GM19324 (cell line): ENCODE results near the gene RAPGEF4.

Source experiments
- ATAC-seq: cut with Tn5 transposase; IDR thresholded peaks from one replicate; pipeline ENCODE4 v1.9.1; 2021; ENCODE audit warnings: mild to moderate bottlenecking, moderate library complexity; ENCODE audit not compliant: unreplicated experiment, low FRiP score

Gene RAPGEF4

DNA sequence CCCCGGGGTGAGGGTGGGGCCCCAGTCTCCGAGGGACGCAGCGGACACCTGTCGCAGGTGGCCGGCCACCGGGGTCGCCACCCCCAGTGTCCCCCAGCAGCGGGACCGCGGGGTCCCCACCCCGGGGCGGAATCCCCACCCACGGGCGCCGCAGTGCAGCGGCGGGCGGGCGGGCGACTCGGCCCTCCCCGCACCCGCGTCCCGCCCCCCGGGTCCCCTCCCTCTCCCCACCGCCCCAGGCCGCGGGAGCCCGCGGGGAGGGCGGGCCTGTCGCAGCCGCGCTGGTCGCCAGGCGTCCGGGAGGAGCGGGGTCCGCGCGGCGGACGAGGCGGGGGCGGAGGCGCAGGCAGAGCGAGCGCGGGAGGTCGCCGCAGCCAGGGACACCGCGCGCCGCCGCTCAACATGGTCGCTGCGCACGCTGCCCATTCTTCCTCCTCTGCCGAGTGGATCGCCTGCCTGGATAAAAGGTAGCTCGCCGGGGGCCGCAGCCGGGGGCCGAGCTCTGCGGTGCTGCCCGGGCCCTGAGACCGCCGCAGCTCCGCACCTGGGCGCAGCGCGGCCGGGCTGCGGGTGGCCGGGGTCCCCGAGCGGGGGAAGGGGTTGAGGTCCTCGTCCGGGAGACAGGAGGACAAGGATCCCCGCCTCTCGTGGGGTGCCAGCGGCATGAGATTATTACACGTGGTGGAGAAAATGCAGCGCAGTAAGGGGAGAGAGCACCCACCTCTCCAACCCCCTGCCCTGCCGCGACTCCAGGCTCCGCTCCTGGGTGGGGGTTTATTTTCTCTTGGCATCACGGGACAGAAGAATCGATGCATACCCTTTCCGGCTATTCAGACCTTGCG is at the start of gene RAPGEF4:
Gene RAPGEF4 (plus strand): TSS at position 264 of the 842 bp plus-strand sequence. CDS start 139 bp downstream, at position 403.
- no peak for ATAC-seq

DNA sequence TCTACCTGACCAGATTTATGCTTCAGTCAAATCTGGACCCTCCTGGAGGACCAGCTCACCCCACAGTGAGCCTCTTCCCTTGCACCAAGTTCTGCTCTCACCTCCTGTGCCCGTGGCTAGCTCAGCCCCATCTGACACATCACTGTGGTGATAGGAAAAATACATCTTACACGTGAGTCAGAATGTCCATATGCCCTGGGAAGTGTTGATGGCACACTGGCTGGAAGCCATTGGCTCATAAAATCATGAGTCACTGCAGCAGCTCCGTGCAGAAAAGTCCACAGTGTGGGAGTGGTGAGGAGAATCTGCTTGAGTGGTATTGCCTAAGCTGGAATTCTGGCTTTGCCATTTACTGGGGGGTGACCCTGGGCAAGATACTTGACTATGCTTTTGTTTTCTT is 42.6 kb upstream of the RAPGEF4 start:
- no peak for ATAC-seq

DNA sequence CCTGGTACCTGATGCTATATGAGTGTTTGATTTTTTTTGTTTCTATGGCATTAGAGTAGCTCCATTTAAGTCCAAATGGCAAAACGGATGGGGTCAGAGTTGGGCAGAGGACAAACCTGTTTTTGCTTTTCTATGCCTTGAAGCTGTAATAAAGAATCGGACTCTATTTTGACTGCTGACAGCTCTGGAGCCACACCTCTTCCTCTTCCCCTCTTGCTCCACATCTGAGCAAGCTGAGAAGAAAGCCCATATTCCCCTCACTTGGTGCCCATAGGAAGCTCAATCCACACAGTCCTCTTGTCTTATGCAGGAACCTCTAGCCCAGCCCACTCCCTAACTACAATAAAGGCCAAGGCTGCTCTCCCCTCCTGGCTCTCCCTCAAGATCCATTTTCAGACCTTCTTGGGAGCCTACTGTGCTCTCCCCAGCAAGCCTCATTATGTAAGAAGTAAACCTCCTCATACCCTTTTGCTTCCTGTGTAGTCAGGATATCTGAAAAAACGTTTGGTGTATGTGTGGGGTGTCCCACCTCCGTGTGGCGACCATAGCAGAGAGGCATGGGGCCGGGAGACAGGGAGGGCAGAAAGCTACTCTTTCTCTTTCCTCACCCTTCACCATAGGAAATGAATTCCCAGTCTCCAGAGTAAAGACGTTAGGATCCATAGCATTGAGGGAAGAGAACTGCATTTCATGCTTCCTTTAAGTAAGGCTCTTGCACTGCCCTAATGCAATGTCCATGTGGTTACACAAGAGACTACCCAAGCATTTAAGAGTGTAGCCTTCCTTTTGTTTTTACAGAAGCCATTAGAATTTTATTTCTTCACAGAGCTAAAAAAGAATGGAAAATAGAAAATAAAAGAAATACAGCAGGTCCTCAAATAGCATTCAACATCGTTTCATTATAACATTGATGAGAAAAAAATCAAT is 41.9 kb upstream of the RAPGEF4 start:
- ATAC-seq: no peak

DNA sequence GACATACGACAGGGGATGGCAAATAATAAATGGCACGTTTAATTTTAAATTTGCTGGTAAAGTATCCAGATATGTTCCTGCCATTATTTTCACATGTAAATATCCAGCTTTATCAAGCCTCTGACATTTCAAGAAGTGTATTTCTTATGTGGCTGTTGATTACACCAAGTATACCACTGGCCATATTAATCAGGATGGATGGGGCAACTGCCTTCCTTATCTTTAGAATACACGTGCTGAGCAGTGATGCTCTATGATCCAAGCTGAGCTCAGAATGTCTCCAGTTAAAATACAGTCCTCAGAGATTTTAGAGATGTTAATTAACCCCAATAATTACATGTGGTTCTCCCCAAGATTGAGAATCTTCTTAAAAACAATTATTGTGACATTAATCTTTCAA is 38.3 kb upstream of the RAPGEF4 start:
- ATAC-seq: no peak

- ATAC-seq: no peak
Observed at GRCh38 chr2:172698041-172698863, 37.4 kb upstream of the RAPGEF4 start.

GRCh38 chr2:172701250-172701649 is 34.4 kb upstream of the RAPGEF4 start:
- ATAC-seq: no peak

- no peak for ATAC-seq
Observed at GRCh38 chr2:172702451-172702850, 33.2 kb upstream of the RAPGEF4 start.

DNA sequence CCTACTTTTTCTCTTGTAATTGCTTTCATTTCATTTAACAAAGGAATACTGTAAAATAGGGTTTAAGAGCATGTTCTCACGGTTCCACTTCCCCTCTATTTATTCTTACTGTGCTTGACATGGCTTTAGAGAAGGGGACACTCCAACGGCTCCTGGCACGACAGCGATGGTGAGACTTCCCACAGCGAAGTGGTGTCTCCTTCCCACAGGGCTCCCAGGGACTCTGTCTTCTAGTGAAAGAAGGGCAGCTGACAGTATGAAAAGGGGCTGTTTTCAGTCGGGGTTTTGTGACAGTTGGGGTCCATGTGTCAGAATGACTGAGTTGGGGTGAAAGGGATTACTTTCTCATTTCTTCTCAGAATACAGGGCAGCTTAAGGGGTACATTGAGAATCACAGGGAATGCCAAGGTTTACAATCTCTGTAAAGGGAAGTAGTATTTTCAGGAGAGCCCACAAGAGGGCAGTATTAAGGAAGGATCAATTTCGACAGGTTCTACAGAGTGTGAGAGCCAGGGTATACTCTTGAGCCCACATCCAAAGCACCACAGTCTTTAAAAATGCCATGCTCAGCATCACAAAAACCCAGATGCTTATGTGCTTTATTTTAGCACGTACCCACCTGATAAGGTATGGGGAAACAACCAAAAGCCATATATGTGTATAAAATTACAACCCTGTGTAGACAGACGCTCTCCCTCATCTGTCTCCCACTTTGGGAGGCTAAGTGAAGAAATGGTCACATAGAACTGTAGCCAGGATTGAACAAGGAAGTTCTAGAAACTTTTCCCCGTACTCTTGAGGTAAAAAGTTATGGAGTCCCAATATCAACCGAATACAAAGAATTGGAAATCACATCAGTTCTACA is 31.3 kb upstream of the RAPGEF4 start:
- ATAC-seq: no peak

DNA sequence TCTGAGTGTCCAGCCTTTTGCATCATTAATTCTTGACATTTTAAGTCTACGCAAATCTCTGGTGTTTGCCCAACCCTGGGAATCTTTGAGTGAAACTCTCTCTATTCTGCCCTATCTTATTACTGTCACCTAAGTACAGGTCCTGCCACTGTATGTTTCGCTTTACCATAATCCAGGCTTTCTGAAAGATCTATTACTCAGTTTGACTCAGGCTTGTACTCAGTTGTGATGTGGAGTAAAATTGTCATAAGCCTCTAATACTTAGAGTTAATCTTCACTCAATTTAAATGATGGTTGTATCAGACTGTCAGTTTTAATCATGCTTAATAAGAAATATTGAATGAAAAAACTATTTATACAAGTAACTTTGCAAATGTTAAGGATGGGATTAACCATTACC is 30.3 kb upstream of the RAPGEF4 start:
- no peak for ATAC-seq

- no peak for ATAC-seq
Observed at GRCh38 chr2:172708247-172708646, 27.4 kb upstream of the RAPGEF4 start.

DNA sequence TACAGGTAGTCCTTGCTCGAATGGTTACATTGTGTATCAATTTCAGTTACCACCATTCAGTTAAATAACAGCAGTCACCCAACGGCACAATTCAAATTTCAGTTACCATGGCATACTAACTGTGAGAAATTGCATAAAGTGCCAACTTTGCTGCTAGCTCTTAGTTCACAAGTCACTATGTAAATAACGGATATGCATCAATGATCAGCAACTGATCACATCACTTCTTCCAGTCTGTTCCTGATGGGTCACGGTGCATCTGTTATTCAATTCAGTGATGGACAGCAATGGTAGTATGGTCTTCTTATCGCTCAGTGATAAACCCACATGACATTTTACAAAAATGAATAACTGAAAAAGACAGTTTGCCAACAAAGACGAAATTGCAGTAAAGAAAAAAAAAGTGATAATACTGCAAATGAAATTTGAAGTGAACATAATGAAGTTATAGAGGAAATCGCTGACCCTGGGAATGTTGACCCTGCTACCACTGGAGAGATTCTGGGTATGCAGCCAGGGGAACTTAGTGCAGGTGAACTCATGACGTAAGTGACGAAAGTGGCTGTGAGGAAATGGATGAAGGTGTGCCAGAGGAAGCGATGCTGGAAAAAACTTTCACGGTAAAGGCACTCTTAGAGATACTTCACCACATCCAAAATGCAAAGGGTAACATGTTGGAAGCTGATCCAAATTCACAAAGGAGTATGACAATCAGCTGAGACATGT is 25.9 kb upstream of the RAPGEF4 start:
- ATAC-seq: no peak

DNA sequence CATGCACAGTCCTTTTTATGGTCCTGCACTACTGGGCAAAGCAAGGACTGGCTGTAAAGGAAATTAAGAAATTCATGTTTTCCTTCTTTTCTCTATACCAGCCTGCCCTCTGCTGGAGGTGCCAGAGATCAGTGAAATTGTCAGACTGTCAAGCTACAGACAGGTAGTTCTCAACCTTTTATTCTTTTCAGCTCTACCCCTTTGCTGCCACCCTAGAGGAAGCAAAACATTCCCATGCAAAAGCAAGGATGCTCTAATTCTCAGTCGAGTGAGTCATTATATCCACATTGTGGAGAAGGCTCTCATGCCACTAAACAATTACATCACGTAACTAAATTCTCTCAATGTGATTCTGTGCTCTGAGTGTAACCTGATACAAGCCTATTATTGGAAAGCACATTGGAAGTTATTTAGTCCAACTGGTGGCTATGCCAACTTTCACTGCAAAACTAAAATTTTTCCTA is 25.0 kb upstream of the RAPGEF4 start:
- no peak for ATAC-seq

- no peak for ATAC-seq
Observed at GRCh38 chr2:172711110-172711509, 24.5 kb upstream of the RAPGEF4 start.

DNA sequence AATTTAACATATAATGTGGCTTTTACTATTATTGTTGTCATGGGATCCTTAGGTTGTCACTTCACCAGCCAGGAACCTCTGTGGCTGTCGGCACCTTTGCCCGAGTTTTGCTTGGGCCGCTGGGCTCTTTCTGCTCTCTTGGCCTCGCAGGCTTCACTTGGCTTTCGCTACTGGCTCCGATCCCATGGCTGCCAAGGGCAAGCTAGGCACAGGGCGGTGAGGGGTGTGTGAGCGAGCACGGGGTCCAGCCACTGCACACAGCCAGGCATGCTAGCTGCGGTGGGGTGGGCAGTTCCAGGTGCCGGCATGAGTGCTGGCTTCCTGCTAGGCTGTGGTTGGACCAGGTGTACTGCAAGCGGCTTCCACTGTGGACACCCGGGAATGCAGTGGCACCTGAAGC is 23.4 kb upstream of the RAPGEF4 start:
- ATAC-seq: no peak

- no peak for ATAC-seq
Observed at GRCh38 chr2:172713365-172713875, 22.2 kb upstream of the RAPGEF4 start.

DNA sequence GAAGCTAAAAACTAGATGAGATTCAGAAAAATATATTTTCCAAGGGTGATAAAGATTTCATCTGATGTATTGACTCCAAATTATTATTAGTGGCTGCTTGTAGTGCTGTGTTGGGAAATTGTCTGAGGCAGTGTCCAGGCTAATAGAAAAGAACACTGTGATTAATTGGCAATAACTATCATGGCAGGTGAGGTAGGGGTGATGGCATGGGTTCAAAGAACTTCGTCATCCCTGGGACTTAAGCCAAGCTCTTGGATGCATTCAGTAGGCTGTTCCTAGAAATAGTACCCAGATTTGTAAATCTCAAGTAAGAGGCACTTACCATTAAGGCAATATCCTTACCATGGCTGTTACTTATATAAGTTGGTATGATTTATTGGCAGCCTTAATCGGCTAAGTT is 13.2 kb upstream of the RAPGEF4 start:
- ATAC-seq: no peak

- no peak for ATAC-seq
Observed at GRCh38 chr2:172723286-172723685, 12.4 kb upstream of the RAPGEF4 start.

- ATAC-seq: no peak
Observed at GRCh38 chr2:172724724-172725123, 10.9 kb upstream of the RAPGEF4 start.

GRCh38 chr2:172725284-172725683 is 10.4 kb upstream of the RAPGEF4 start:
- ATAC-seq: no peak
